T-helper 2 cell treated with Interferon-gamma antibody and Interleukin-4, amounts not matched to agents 5 μg/mL and 100 μg/mL, for 36 hours (primary cell): Measurements from ENCODE around the gene CAPRIN1.

ENCODE experiments used
- DNase-seq: peaks from one replicate; pipeline ENCODE4 v3.0.0; 2021; ENCODE audit warnings: low spot score
- H3K27ac Mint-ChIP-seq: one replicate; pipeline ENCODE4 v1.8.0; 2021; ENCODE audit warnings: mild to moderate bottlenecking, mixed read lengths
- H3K27me3 Mint-ChIP-seq: one replicate; pipeline ENCODE4 v1.8.0; 2021; ENCODE audit warnings: low read depth, mixed read lengths
- H3K36me3 Mint-ChIP-seq: one replicate; pipeline ENCODE4 v1.8.0; 2021; ENCODE audit warnings: low read depth, mixed read lengths
- H3K4me1 Mint-ChIP-seq: one replicate; pipeline ENCODE4 v1.8.0; 2021; ENCODE audit warnings: low read depth, mixed read lengths
- H3K4me3 Mint-ChIP-seq: one replicate; pipeline ENCODE4 v1.8.0; 2022; ENCODE audit warnings: mild to moderate bottlenecking, moderate library complexity, mixed read lengths
- H3K9me3 Mint-ChIP-seq: one replicate; pipeline ENCODE4 v1.8.0; 2021; ENCODE audit warnings: mixed read lengths

Gene CAPRIN1

DNA sequence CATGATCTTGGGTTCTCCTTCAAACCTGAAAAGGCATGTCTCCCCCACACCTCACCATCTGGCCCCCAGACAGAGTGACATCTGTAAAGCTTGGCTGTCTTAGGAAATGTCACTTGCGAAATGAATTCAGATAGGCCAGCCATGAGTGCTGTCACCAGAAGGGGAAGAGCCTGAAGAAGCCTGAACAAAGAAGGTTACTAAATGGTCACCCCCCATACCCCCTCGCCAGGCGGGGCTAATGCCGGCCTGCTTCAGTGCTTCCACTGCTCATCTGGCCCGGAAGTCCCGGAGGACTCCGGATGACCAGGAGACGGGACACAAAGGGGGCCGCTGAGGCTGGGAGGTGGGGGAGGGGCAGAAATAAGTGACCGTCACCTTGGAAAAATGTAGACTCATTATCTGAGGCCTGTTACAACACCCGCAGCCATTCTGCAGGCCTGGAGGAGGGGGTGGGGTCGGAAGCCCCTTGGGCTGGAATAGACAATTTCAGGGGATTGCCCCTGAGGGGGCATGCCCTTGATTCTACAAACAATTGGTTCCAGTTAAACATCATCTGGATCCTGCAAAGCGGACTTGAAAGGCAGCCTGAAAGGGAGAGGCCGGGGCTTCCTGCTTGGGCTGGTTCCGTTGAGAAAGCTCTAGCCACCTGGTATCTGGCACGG lies 97.1 kb downstream of the CAPRIN1 start:
- Mint-ChIP-seq H3K27ac (no peak overlapping the region), H3K4me1 (no peaks in the 10 kb centered on the region), H3K9me3 (no peaks in the 10 kb centered on the region), H3K27me3 (no peaks in the 10 kb centered on the region), H3K36me3 (peaks cover 26% of the 10 kb centered on the region), H3K4me3 (no peak overlapping the region)
- no peak for DNase-seq

DNA sequence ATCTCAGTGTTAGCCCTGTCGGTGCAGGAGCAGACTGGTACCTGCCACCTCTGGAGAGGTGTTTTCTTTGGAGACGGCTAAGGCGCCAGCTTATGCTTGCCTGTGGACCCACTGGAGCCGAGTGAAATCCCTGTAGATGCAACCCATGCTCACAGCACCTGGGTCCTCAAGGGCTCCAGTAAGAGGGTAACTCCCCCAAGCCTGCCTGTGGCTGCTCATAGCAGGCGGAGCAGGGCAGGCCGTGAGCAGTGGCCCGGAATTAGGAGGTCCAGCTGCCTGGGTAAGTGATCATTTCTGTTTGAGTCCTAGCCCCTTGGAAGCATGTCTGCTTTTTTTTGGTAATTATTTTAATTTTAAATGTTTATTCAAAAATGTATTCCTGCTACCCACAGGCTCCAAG lies 97.7 kb downstream of the CAPRIN1 start:
- Mint-ChIP-seq H3K36me3 (peaks cover 26% of the 10 kb centered on the region), H3K4me3 (no peak overlapping the region), H3K27ac (no peak overlapping the region), H3K27me3 (no peaks in the 10 kb centered on the region), H3K9me3 (no peaks in the 10 kb centered on the region), H3K4me1 (no peaks in the 10 kb centered on the region)
- no peak for DNase-seq

DNA sequence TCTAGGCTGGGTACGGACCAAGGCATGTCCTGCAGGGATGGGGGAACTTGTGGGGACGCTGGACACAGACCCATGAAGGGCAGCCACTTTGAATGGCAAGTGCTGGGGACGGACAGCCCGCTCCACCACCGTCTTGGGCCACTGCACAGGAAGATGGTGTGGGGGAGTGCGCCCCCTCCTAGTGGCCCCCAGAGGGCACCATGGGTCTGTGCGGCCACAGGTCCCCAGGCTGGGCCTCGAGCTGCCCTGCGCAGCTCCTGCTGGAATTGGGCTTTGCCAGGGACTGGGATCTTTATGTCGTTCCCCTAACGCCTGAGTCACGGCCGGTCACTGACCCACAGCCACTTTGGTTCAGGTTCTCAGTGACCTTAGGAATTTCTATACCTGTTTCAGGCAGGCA lies 98.3 kb downstream of the CAPRIN1 start:
- Mint-ChIP-seq H3K4me3 (no peak overlapping the region), H3K36me3 (peaks cover 26% of the 10 kb centered on the region), H3K27ac (no peak overlapping the region)

DNA sequence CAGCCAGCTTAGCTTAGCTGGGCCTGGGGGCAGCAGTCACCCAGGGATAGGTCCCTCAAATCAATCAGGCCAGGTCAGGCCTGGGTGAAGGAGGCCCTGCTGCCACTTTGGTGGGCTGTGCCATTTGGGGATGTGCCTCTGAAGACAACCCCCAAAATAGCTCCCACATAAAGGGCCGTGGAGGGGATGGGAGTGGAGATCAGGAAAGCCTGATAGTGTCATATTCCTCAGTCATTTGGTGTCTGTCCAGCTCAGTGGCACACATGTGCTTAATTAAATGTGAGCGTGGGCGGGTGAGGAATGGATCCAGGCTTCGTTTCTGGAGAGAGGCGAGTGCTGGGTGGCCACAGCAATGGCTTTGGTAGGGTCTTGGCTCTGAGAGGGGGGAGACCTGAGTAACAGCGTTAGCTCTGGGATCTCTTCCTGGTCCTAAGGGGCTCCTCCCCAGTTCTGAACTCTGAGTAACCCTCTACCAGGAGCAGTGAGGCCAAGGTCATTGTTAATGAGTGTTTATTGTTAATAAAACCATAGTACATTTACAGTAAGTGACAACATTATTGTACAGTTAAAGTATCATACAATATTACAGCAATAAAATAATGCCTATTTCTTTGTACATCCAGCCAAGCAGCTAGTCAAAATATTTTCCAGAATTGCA lies 99.1 kb downstream of the CAPRIN1 start:
- DNase-seq: no peak
- H3K9me3 Mint-ChIP-seq: no peaks in the 10 kb centered on the region

More for the DNA sequence above, 98.3 kb downstream of the CAPRIN1 start:
- no peak for DNase-seq
- Mint-ChIP-seq H3K9me3 (no peaks in the 10 kb centered on the region), H3K4me1 (no peaks in the 10 kb centered on the region), H3K27me3 (no peaks in the 10 kb centered on the region)

More for the DNA sequence above, 99.1 kb downstream of the CAPRIN1 start:
- H3K4me1 Mint-ChIP-seq: no peaks in the 10 kb centered on the region
- H3K4me3 Mint-ChIP-seq: no peak overlapping the region
- no peak overlapping the region for H3K27ac Mint-ChIP-seq
- H3K36me3 Mint-ChIP-seq: peaks cover 23% of the 10 kb centered on the region
- H3K27me3 Mint-ChIP-seq: no peaks in the 10 kb centered on the region
